Calu3 (cell line): ENCODE data around the gene AFF2. TPM values are rescaled to one million over a fixed set of nuclear protein-coding genes. Genes with fewer than 3 reads are reported as not detected.

Source experiments
- BruUV-seq: library from RNA; stranded (reverse); fragments of 400-500 nt; replicated peaks from 2 replicates; lab custom pipeline; 2021; lab: Mats Ljungman, UMichigan
- CTCF ChIA-PET: fragments of 300-600 bp; sonication (Branson Sonifier 250); formaldehyde crosslinking; loops from one replicate; lab custom pipeline; 2022; ENCODE audit warnings: antibody characterized with exemption; lab: Charles Lee
- DNase-seq: peaks from one replicate; pipeline ENCODE4 v3.0.0; 2022
- H3K27ac Mint-ChIP-seq: one replicate; pipeline ENCODE4 v1.8.0; 2022; ENCODE audit warnings: mixed read lengths; ENCODE audit not compliant: unreplicated experiment
- H3K27me3 Mint-ChIP-seq: one replicate; pipeline ENCODE4 v1.8.0; 2022; ENCODE audit warnings: mixed read lengths; ENCODE audit not compliant: unreplicated experiment
- H3K36me3 Mint-ChIP-seq: one replicate; pipeline ENCODE4 v1.8.0; 2022; ENCODE audit warnings: mild to moderate bottlenecking, moderate library complexity, mixed read lengths; ENCODE audit not compliant: insufficient read depth, unreplicated experiment
- H3K4me1 Mint-ChIP-seq: one replicate; pipeline ENCODE4 v1.8.0; 2022; ENCODE audit warnings: mild to moderate bottlenecking, low read depth, mixed read lengths; ENCODE audit not compliant: unreplicated experiment
- H3K4me3 Mint-ChIP-seq: one replicate; pipeline ENCODE4 v1.8.0; 2022; ENCODE audit warnings: mild to moderate bottlenecking, low read depth, moderate library complexity, mixed read lengths; ENCODE audit not compliant: unreplicated experiment
- H3K9me3 Mint-ChIP-seq: one replicate; pipeline ENCODE4 v1.8.0; 2022; ENCODE audit warnings: low read depth, mixed read lengths; ENCODE audit not compliant: unreplicated experiment
- intact Hi-C: fragments of 100-400 bp; cut with micrococcal nuclease; formaldehyde crosslinking; loops from one replicate; pipeline ENCODE4 v1.10.0; 2022; ENCODE audit not compliant: unreplicated experiment
- total RNA-seq: library from RNA; stranded (reverse); gene quantifications from 2 replicates; pipeline ENCODE4 v1.2.3, GENCODE V29; 2022
- TF ChIP-seq, protein P1 (sequence below): fragments of 200-600 bp; IDR thresholded peaks from one replicate; pipeline ENCODE4 v1.8.0; 2022; ENCODE audit warnings: antibody characterized with exemption; ENCODE audit not compliant: unreplicated experiment

AFF2 gene
- total RNA-seq, 1 experiment from 2014 or later, result 0.17 TPM

DNA sequence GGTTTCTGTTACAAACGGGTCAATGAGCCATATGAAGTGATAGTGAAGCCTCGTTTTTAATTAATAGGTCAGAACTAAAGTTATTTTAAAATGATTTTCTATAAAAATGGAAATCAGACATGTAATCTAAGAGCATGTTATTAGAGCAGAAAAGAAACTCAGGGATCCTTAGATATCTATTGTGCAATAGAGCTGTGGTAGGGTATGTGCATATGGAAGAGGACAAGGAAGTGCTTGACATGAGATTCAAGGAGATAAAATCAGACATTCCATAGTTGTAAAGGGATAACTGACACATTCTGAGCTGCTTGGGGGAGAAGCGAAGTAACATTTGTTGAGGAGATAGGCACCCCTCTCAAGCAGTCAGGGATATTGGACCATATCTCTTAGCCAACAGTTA is 143.0 kb downstream of the AFF2 start:
- no peak overlapping the region for H3K4me3 Mint-ChIP-seq
- intact Hi-C loops, result no loop called here
- TF ChIP-seq, protein P1, sequence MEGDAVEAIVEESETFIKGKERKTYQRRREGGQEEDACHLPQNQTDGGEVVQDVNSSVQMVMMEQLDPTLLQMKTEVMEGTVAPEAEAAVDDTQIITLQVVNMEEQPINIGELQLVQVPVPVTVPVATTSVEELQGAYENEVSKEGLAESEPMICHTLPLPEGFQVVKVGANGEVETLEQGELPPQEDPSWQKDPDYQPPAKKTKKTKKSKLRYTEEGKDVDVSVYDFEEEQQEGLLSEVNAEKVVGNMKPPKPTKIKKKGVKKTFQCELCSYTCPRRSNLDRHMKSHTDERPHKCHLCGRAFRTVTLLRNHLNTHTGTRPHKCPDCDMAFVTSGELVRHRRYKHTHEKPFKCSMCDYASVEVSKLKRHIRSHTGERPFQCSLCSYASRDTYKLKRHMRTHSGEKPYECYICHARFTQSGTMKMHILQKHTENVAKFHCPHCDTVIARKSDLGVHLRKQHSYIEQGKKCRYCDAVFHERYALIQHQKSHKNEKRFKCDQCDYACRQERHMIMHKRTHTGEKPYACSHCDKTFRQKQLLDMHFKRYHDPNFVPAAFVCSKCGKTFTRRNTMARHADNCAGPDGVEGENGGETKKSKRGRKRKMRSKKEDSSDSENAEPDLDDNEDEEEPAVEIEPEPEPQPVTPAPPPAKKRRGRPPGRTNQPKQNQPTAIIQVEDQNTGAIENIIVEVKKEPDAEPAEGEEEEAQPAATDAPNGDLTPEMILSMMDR, result no peak
- no peaks in the 10 kb centered on the region for H3K36me3 Mint-ChIP-seq
- no TSS peak for BruUV-seq
- H3K4me1 Mint-ChIP-seq, result no peaks in the 10 kb centered on the region
- H3K27me3 Mint-ChIP-seq, result no peaks in the 10 kb centered on the region
- no peak for DNase-seq
- CTCF ChIA-PET, result no interaction called here
- H3K9me3 Mint-ChIP-seq, result no peaks in the 10 kb centered on the region
- H3K27ac Mint-ChIP-seq, result no peak overlapping the region

DNA sequence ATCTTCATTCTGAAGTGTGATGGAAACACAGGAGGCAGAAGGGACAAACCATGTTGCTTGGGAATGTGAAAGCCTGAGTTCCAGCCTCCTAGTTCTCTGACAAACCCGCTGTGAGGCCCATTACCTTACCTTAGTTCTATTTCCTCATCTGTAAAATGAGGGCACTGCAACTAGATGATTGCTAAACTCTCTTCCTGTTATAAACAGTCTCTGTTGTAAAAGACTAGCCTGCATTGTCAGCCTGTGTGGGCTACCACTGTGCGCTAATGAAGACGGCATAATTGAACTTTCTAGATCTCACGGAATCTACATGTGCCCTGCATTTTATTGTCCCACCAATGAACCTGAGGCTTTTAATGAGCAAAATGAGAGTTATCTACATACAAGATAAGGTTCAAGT is 147.2 kb downstream of the AFF2 start:
- Mint-ChIP-seq H3K9me3 (no peaks in the 10 kb centered on the region), H3K27me3 (no peaks in the 10 kb centered on the region), H3K36me3 (no peaks in the 10 kb centered on the region), H3K27ac (no peak overlapping the region), H3K4me1 (no peaks in the 10 kb centered on the region), H3K4me3 (no peak overlapping the region)
- no TSS peak for BruUV-seq
- CTCF ChIA-PET, result no interaction called here
- intact Hi-C loops, result no loop called here
- no peak for DNase-seq
- TF ChIP-seq, protein P1, result no peak

DNA sequence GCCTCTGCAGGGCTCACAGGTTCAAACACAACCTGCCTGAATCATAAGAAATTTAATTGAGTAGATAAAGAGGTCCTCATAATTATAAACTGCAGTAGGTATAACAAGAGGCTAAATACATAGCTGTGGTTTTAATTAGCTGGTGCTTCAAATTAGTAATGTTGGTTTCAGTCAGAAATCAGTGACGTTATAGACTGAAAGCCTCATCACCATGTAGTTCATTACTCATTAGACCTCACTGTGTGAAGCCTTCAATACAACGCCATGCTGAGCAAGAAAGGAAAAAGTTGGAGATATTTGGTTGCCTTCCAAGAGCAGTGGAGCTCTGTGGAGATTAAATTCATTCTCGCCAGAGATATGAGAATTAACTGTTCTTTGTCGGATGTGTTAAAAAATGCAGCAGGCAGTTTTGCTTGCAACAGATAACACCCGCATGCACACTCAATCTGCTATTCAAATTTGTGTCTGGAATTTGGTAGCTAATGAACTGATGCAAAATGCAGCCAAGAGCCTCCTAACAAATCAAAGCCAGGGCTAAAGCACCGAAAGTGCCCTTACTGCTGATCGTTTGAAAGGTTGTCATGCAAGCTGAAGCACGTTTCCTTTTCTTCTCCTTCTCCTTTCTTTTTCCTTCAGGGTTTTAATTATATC is 148.9 kb downstream of the AFF2 start:
- H3K4me1 Mint-ChIP-seq, result no peaks in the 10 kb centered on the region
- CTCF ChIA-PET, result no interaction called here
- TF ChIP-seq, protein P1, result no peak
- no peak for DNase-seq
- peaks cover 2% of the 10 kb centered on the region for H3K9me3 Mint-ChIP-seq
- H3K27ac Mint-ChIP-seq, result no peak overlapping the region
- H3K4me3 Mint-ChIP-seq, result no peak overlapping the region
- intact Hi-C loops, result no loop called here
- H3K27me3 Mint-ChIP-seq, result no peaks in the 10 kb centered on the region
- H3K36me3 Mint-ChIP-seq, result no peaks in the 10 kb centered on the region
- BruUV-seq, result no TSS peak

DNA sequence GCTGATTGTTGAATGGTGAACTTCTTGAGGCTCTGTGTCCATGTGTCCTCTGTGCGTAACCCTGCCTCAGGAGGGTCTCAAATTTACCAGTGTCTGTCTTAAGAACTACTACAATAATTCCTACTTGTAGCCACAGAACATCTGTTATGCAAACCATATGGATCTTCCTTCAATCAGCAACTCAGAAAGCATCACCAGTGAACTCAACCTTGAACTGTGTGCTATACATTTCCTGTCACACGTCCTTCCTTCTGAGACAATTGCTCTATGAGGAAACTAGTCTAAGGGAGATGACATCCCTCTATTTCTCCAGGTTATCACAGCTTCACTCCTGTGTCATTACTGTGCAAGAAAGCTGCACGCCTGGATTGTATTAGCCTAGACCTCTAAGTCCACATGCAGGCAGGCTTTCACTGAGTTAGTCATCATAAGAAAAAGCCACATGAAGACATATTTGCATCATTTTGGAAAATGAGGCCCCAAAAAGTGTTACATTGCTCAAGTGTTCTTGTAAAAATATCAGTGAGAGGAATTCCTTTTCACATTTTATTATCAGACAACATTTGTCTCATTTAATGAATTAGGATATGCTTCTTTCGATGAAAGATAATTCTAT is 157.8 kb downstream of the AFF2 start:
- CTCF ChIA-PET, result no interaction called here
- H3K27ac Mint-ChIP-seq, result no peak overlapping the region
- H3K36me3 Mint-ChIP-seq, result no peaks in the 10 kb centered on the region
- H3K27me3 Mint-ChIP-seq, result no peaks in the 10 kb centered on the region
- TF ChIP-seq, protein P1, result no peak
- no peak for DNase-seq
- peaks cover 4% of the 10 kb centered on the region for H3K9me3 Mint-ChIP-seq
- H3K4me1 Mint-ChIP-seq, result no peaks in the 10 kb centered on the region
- no TSS peak for BruUV-seq
- H3K4me3 Mint-ChIP-seq, result no peak overlapping the region
- intact Hi-C loops, result loop anchor here (5.0 kb wide), 1 partner anchor 56 kb away; no protein-coding TSS in a partner anchor
